WTC11 (cell line): Measurements from ENCODE around the gene OR2T3.

Experiments used
- RELA ChIP-seq: sonication (generic); formaldehyde crosslinking; IDR thresholded peaks from 2 replicates; pipeline ENCODE4 v1.8.1; 2022; ENCODE audit warnings: missing genetic modification reagents, mild to moderate bottlenecking, borderline replicate concordance
- TF ChIP-seq, protein P1 (sequence below): sonication (generic); formaldehyde crosslinking; IDR thresholded peaks from 2 replicates; pipeline ENCODE4 v1.8.0; 2022; ENCODE audit warnings: missing genetic modification reagents
- TF ChIP-seq, protein P2 (sequence below): sonication (generic); formaldehyde crosslinking; IDR thresholded peaks from 2 replicates; pipeline ENCODE4 v1.8.1; 2022; ENCODE audit warnings: low read depth, mild to moderate bottlenecking, moderate library complexity, missing genetic modification reagents, borderline replicate concordance
- TF ChIP-seq, protein P3 (sequence below): sonication (generic); formaldehyde crosslinking; IDR thresholded peaks from 2 replicates; pipeline ENCODE4 v1.8.1; 2023; ENCODE audit warnings: mild to moderate bottlenecking, moderate library complexity, missing genetic modification reagents

- TF ChIP-seq, protein P1, sequence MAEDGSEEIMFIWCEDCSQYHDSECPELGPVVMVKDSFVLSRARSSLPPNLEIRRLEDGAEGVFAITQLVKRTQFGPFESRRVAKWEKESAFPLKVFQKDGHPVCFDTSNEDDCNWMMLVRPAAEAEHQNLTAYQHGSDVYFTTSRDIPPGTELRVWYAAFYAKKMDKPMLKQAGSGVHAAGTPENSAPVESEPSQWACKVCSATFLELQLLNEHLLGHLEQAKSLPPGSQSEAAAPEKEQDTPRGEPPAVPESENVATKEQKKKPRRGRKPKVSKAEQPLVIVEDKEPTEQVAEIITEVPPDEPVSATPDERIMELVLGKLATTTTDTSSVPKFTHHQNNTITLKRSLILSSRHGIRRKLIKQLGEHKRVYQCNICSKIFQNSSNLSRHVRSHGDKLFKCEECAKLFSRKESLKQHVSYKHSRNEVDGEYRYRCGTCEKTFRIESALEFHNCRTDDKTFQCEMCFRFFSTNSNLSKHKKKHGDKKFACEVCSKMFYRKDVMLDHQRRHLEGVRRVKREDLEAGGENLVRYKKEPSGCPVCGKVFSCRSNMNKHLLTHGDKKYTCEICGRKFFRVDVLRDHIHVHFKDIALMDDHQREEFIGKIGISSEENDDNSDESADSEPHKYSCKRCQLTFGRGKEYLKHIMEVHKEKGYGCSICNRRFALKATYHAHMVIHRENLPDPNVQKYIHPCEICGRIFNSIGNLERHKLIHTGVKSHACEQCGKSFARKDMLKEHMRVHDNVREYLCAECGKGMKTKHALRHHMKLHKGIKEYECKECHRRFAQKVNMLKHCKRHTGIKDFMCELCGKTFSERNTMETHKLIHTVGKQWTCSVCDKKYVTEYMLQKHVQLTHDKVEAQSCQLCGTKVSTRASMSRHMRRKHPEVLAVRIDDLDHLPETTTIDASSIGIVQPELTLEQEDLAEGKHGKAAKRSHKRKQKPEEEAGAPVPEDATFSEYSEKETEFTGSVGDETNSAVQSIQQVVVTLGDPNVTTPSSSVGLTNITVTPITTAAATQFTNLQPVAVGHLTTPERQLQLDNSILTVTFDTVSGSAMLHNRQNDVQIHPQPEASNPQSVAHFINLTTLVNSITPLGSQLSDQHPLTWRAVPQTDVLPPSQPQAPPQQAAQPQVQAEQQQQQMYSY (CRISPR knock-in tag): no peak
- TF ChIP-seq, protein P2, sequence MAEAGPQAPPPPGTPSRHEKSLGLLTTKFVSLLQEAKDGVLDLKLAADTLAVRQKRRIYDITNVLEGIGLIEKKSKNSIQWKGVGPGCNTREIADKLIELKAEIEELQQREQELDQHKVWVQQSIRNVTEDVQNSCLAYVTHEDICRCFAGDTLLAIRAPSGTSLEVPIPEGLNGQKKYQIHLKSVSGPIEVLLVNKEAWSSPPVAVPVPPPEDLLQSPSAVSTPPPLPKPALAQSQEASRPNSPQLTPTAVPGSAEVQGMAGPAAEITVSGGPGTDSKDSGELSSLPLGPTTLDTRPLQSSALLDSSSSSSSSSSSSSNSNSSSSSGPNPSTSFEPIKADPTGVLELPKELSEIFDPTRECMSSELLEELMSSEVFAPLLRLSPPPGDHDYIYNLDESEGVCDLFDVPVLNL: no peak
- TF ChIP-seq, protein P3, sequence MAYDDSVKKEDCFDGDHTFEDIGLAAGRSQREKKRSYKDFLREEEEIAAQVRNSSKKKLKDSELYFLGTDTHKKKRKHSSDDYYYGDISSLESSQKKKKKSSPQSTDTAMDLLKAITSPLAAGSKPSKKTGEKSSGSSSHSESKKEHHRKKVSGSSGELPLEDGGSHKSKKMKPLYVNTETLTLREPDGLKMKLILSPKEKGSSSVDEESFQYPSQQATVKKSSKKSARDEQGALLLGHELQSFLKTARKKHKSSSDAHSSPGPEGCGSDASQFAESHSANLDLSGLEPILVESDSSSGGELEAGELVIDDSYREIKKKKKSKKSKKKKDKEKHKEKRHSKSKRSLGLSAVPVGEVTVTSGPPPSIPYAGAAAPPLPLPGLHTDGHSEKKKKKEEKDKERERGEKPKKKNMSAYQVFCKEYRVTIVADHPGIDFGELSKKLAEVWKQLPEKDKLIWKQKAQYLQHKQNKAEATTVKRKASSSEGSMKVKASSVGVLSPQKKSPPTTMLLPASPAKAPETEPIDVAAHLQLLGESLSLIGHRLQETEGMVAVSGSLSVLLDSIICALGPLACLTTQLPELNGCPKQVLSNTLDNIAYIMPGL (CRISPR knock-in tag): no peak
- no peak for TF ChIP-seq RELA (CRISPR knock-in tag)
These were observed 48.7 kb downstream of the OR2T3 start for GRCh38 chr1:248521856-248522255.
